Kidney epithelial cell (primary cell): ENCODE results near the gene NINL. TPM values are rescaled to one million over a fixed set of nuclear protein-coding genes. Genes with fewer than 3 reads are reported as not detected.

Source experiments
- DNase-seq: peaks from one replicate; pipeline ENCODE4 v3.0.0-alpha.2; 2010; ENCODE audit warnings: low read depth
- H3K27me3 ChIP-seq: 2 replicates; pipeline ENCODE4 v1.6.0; 2011; ENCODE audit warnings: low read length; ENCODE audit not compliant: control insufficient read depth, insufficient read depth
- H3K36me3 ChIP-seq: 2 replicates; pipeline ENCODE4 v1.5.1; 2011; ENCODE audit warnings: low read length; ENCODE audit not compliant: control insufficient read depth, insufficient read depth
- H3K4me3 ChIP-seq: 2 replicates; pipeline ENCODE4 v1.5.1; 2011; ENCODE audit warnings: low read depth, mild to moderate bottlenecking, control low read depth, low read length
- total RNA-seq: library from RNA; depleted of rRNA; stranded (reverse); fragments of >200 nt; gene quantifications from 2 replicates; pipeline ENCODE4 v1.2.3, GENCODE V29; 2015
- TF ChIP-seq, protein P1 (sequence below): IDR thresholded peaks from 2 replicates; pipeline ENCODE4 v1.5.1; 2011; ENCODE audit warnings: mild to moderate bottlenecking, moderate library complexity, low read length, control low read depth, inconsistent platforms; ENCODE audit not compliant: insufficient read depth, poor library complexity, severe bottlenecking

Gene NINL
- total RNA-seq, 1 donor from 2014 or later: 19.6 TPM

DNA sequence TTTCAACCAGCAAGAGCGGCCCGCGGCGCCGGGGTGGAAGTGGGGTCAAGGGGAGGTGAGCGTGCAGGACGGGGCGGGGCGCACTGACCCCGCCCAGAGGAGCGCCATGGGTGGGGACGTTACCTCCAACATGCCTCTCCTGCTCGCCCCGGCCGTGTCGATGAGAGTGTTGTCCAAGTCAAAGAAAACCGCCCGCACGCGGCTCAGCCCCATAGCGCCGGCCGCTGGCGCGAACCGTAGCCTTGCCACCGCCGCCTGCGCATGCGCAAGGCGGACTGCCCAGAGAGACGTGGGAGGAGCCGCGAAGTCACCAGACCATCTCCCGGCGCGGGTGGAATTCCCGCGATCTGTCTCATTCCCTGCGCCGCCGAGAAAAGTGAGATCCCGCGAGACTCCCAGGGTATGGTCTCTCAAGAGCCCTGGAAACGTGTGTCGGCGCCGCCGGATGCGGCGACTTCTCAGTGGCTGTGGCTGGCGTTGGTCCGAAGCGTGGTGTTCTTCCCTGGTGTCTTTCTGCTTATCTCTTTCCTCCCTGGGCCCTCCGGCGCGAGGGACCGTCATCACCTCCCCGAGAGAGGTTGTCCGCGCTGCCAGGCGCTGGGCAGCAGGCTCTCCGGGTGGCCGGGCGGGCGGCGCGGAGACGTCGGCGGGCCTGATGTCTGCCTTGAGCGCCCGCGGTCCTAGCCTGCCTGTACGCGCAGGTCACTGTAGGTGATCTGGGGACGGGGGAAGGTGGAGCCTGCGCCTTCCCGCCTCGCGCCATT, 38.6 kb upstream of the NINL start, which contains the start of gene NANP:
NANP (minus strand) TSS at position 279 of the 764 bp plus-strand sequence; CDS start at position 213, 66 bp downstream.
- peak within 1 kb of the TSS; percentile 57 for H3K4me3 ChIP-seq
- H3K36me3 ChIP-seq: no peaks in the 10 kb centered on the region
- H3K27me3 ChIP-seq: no peaks in the 10 kb centered on the region
- DNase-seq: peak; percentile 92
- TF ChIP-seq, protein P1, sequence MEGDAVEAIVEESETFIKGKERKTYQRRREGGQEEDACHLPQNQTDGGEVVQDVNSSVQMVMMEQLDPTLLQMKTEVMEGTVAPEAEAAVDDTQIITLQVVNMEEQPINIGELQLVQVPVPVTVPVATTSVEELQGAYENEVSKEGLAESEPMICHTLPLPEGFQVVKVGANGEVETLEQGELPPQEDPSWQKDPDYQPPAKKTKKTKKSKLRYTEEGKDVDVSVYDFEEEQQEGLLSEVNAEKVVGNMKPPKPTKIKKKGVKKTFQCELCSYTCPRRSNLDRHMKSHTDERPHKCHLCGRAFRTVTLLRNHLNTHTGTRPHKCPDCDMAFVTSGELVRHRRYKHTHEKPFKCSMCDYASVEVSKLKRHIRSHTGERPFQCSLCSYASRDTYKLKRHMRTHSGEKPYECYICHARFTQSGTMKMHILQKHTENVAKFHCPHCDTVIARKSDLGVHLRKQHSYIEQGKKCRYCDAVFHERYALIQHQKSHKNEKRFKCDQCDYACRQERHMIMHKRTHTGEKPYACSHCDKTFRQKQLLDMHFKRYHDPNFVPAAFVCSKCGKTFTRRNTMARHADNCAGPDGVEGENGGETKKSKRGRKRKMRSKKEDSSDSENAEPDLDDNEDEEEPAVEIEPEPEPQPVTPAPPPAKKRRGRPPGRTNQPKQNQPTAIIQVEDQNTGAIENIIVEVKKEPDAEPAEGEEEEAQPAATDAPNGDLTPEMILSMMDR: no peak

DNA sequence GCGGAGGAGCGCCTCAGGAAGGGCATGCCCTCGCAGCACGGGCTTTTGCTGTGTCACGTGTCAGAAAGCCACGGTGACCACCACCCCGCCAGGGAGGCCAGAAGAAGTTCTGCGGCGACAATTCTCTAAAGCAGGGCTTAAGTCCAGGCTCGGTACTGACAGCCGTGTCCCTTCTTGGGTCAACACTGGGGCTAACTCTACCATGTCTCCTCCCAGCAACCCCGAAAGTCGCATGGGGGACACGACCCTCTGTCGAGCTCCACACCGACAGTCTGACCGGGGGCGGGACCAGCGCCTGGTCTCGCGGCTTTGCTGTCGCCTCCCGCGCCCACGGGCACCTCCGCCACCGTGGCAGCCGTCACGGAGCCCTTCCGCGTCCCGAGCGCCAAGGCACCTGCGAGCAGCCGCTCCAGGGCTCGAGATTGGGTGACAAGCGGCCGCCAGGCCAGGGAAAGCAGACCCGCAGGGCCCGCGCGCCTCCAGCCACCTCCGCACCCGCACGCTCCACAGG, 37.9 kb upstream of the NINL start:
- Histone ChIP-seq H3K27me3 (no peaks in the 10 kb centered on the region), H3K4me3 (peak overlapping the region; percentile 57), H3K36me3 (no peaks in the 10 kb centered on the region)
- no peak for DNase-seq
- TF ChIP-seq, protein P1: no peak

DNA sequence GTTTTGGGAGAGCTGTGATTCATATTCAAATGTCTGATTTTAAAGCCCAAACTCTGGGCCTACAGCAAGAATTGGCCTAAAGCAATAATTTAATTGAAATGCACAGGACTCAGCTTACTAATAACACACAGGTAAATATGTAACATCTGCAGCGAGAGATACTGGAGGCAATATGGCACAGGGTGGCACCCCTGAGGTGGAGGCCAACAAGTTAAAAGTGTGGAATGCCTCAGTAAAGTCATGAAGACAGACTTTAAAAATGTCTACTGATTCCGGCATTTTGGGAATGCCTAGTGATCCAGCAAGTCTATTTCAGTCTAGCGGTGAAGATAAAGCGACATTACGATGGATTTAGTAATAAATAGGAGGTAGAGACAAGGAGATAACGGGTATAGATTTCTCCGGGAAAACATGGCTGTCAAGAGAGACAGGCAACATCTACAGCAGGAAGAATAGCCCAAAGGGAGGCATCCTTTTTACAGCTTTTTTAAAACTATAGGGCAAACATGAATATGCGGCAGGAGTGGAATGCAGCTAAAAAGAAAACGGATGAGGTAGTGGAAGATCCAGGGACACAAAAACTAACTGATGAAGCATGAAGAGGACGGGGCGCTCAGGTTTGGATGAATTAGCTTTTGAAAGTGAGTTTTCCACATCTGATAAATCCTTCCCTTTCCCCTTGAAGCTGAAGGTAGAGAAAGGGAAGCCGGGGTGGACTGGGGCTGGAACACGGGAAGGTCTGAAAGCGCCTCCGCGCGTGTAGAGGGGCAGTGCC, 37.3 kb upstream of the NINL start:
- H3K27me3 ChIP-seq: no peaks in the 10 kb centered on the region
- H3K4me3 ChIP-seq: peak overlapping the region; percentile 57
- TF ChIP-seq, protein P1: no peak
- no peak for DNase-seq
- no peaks in the 10 kb centered on the region for H3K36me3 ChIP-seq

DNA sequence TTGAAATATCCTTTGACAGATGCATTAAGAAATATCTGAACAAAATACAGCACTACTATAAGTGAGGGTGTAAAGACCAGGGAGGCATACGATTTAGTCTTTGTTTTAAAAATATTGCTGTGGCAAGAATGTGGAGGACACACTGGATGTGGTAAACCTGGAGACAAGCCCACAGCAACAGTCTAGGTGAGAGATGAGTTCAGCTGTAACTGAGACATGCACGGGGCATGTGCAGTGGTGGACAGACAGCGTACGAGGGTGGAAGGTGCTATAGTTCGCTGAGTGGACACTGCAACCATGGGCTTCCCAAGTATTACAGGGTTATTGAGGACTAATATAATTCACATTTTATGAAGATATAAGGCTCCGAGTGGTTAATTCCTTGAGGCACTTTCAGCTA, 36.7 kb upstream of the NINL start:
- TF ChIP-seq, protein P1: no peak
- Histone ChIP-seq H3K36me3 (no peaks in the 10 kb centered on the region), H3K27me3 (no peaks in the 10 kb centered on the region), H3K4me3 (no peak overlapping the region)
- no peak for DNase-seq

DNA sequence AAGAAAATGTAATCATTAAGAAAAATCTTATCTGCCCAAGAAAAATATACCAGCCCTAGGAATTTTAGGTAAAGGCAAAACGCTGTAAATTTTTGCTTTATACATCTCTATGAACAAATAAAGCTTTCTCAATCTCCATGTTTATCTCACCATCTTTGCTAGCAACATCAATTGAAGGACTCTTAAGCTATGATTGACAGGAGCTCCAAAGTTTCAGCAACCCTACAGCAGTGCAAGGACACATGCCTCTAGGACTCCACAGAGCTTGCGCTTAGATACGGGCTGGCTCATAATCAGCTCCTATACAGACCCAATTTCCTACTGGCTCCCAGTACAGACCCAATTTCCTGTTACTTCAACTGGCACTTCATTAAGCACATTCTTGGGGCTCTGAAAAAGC, 34.2 kb upstream of the NINL start:
- Histone ChIP-seq H3K27me3 (no peaks in the 10 kb centered on the region), H3K4me3 (no peak overlapping the region), H3K36me3 (no peaks in the 10 kb centered on the region)
- TF ChIP-seq, protein P1: no peak
- DNase-seq: no peak
